Measurements from ENCODE around the gene GPX7.

DNA sequence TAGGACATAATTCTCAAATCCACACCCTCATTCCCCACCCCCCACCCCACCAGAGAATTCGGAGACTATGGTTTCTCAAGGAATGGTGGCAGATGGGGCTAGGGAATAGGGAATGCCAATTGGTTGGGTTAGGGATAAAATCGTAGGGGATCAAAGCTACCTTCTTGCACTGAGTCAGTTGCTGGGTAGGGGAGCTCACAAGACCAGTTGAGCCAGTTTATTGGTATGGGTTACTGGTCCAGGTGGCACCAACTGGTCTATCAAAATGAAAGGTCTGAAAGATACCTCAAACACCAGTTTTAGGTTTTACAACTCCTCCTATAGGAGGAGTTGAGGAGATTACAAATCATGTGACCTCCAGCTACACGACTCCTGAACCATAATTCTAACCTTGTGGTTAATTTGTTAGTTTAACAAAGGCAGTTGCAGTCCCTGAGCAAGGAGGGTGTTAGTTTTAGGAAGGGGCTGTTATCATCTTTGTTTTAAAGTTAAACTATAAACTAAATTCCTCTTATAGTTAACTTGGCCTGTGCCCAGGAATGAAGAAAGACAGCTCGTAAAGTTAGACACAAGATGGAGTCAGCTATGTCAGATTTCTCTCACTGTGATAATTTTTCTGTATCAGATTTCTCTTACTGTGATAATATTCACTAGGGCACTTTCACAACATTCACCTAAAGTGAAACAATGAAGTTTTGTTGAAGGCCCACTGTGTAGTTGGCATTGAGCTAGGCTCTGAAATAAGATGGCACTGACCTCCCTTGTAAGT lies 33.3 kb downstream of the GPX7 start:
- TF ChIP-seq GATA2 (IDR thresholded peaks at IDR 0.05; ENCODE audit: low read depth, low read length) (no peak), GATA3 (IDR thresholded peaks at IDR 0.05; ENCODE audit: low read depth, low read length) (no peak)
